KMS-11 (cell line): ENCODE measurements around the gene SLC10A1.

Experiments
- H2AFZ ChIP-seq: fragments of 200-600 bp; sonication (generic); 2 replicates; pipeline ENCODE4 v1.6.1; 2016; ENCODE audit warnings: antibody characterized with exemption, mixed run types, low read depth
- H3K27ac ChIP-seq: fragments of 200-600 bp; sonication (generic); 2 replicates; pipeline ENCODE4 v1.6.1; 2016; ENCODE audit warnings: mild to moderate bottlenecking, mixed run types
- H3K27me3 ChIP-seq: fragments of 200-600 bp; sonication (generic); 2 replicates; pipeline ENCODE4 v1.6.1; 2017; ENCODE audit warnings: mild to moderate bottlenecking, low read depth, mixed run types, moderate library complexity; ENCODE audit not compliant: insufficient read depth
- H3K36me3 ChIP-seq: fragments of 200-600 bp; sonication (generic); 2 replicates; pipeline ENCODE4 v1.6.1; 2017; ENCODE audit warnings: mild to moderate bottlenecking, mixed run types; ENCODE audit not compliant: insufficient read depth
- H3K4me1 ChIP-seq: fragments of 200-600 bp; sonication (generic); 2 replicates; pipeline ENCODE4 v1.6.1; 2016; ENCODE audit warnings: mild to moderate bottlenecking, low read depth, mixed run types; ENCODE audit not compliant: poor library complexity, severe bottlenecking
- H3K4me2 ChIP-seq: fragments of 200-600 bp; sonication (generic); 2 replicates; pipeline ENCODE4 v1.7.0; 2016; ENCODE audit warnings: mild to moderate bottlenecking, mixed run types
- H3K4me3 ChIP-seq: fragments of 200-600 bp; sonication (generic); IDR thresholded peaks from 2 replicates; pipeline ENCODE4 v1.6.1; 2017; ENCODE audit warnings: low read depth, low read length, mixed read lengths; ENCODE audit not compliant: insufficient read depth
- H3K79me2 ChIP-seq: fragments of 200-600 bp; sonication (generic); 2 replicates; pipeline ENCODE4 v1.6.1; 2016; ENCODE audit warnings: low read depth, mixed run types; ENCODE audit not compliant: insufficient read depth
- H3K9ac ChIP-seq: fragments of 200-600 bp; sonication (generic); 2 replicates; pipeline ENCODE4 v1.6.1; 2016; ENCODE audit warnings: mild to moderate bottlenecking, mixed run types
- H4K20me1 ChIP-seq: fragments of 200-600 bp; sonication (generic); 2 replicates; pipeline ENCODE4 v1.6.1; 2016; ENCODE audit warnings: mild to moderate bottlenecking, mixed run types; ENCODE audit not compliant: insufficient read depth
- CTCF ChIP-seq: fragments of 200-600 bp; sonication (generic); conservative IDR thresholded peaks from 2 replicates; pipeline ENCODE4 v1.6.1; 2017; ENCODE audit warnings: low read depth, mild to moderate bottlenecking, antibody characterized with exemption, low read length, moderate library complexity, mixed read lengths

SLC10A1 gene

DNA sequence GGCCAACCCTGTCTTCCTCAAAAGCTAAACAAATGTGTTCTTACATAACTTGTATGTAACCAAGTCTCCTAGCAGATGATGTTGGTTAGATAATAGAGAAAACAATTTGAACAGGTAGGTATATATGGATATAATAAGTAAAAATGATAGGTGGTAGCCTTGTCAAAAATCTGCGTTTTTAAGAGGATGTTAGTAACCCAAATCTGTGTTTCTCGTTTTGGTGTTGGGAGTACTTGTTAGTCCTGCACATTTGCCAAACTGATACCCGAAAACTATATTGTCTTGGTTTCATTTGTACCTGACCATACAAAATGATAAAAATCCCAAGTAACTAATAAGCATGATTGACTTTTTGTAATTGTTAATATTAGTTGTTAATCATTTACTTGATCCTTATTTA, 22.0 kb downstream of the SLC10A1 start:
- H3K79me2 ChIP-seq, result no peaks in the 10 kb centered on the region
- H3K4me3 ChIP-seq, result no peak overlapping the region
- no peak overlapping the region for H3K9ac ChIP-seq
- H3K27ac ChIP-seq, result no peak overlapping the region
- H4K20me1 ChIP-seq, result no peaks in the 10 kb centered on the region; the same call in 1 of the 2 replicates
- H3K4me2 ChIP-seq, result no peak overlapping the region
- H3K36me3 ChIP-seq, result 0 out of 2 replicates have a peak, but pooled peaks cover 5% of the 10 kb centered on the region
- H2AFZ ChIP-seq, result no peak overlapping the region
- H3K27me3 ChIP-seq, result no peaks in the 10 kb centered on the region
- no peak for TF ChIP-seq CTCF
- peaks cover 5% of the 10 kb centered on the region for H3K4me1 ChIP-seq

- Histone ChIP-seq H3K27me3 (no peaks in the 10 kb centered on the region), H3K9ac (no peak overlapping the region), H3K79me2 (peaks cover 10% of the 10 kb centered on the region), H3K27ac (no peak overlapping the region), H2AFZ (no peak overlapping the region), H3K4me3 (no peak overlapping the region), H4K20me1 (peaks cover 2% of the 10 kb centered on the region; the same call in 1 of the 2 replicates), H3K4me2 (no peak overlapping the region), H3K4me1 (peaks cover 12% of the 10 kb centered on the region), H3K36me3 (peaks cover 9% of the 10 kb centered on the region; the same call in 1 of the 2 replicates)
- no peak for TF ChIP-seq CTCF
Observed at GRCh38 chr14:69773571-69774276, 23.3 kb downstream of the SLC10A1 start.

- H3K4me2 ChIP-seq, result no peak overlapping the region
- no peaks in the 10 kb centered on the region for H3K27me3 ChIP-seq
- H4K20me1 ChIP-seq, result peaks cover 7% of the 10 kb centered on the region; the same call in 1 of the 2 replicates
- H3K79me2 ChIP-seq, result peaks cover 21% of the 10 kb centered on the region
- H3K4me1 ChIP-seq, result peaks cover 18% of the 10 kb centered on the region
- H3K27ac ChIP-seq, result no peak overlapping the region
- no peak overlapping the region for H3K9ac ChIP-seq
- H3K36me3 ChIP-seq, result peaks cover 14% of the 10 kb centered on the region; the same call in 1 of the 2 replicates
- no peak overlapping the region for H2AFZ ChIP-seq
- H3K4me3 ChIP-seq, result no peak overlapping the region
- no peak for TF ChIP-seq CTCF
Observed at GRCh38 chr14:69772082-69773017, 24.7 kb downstream of the SLC10A1 start.

DNA sequence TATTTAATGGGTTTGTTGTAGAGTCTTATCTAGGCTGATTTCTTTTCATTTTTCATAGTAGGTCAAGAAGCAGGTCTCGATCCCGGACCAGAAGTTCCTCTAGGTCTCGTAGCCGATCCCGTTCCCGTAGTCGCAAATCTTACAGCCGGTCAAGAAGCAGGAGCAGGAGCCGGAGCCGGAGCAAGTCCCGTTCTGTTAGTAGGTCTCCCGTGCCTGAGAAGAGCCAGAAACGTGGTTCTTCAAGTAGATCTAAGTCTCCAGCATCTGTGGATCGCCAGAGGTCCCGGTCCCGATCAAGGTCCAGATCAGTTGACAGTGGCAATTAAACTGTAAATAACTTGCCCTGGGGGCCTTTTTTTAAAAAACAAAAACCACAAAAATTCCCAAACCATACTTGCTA, 25.9 kb downstream of the SLC10A1 start:
- H3K4me1 ChIP-seq, result peaks cover 18% of the 10 kb centered on the region
- H3K27ac ChIP-seq, result no peak overlapping the region
- peaks cover 14% of the 10 kb centered on the region; the same call in 1 of the 2 replicates for H3K36me3 ChIP-seq
- no peak overlapping the region for H3K9ac ChIP-seq
- no peak overlapping the region for H2AFZ ChIP-seq
- H4K20me1 ChIP-seq, result peaks cover 7% of the 10 kb centered on the region; the same call in 1 of the 2 replicates
- no peak overlapping the region for H3K4me2 ChIP-seq
- TF ChIP-seq CTCF, result no peak
- peaks cover 25% of the 10 kb centered on the region for H3K79me2 ChIP-seq
- H3K27me3 ChIP-seq, result no peaks in the 10 kb centered on the region
- no peak overlapping the region for H3K4me3 ChIP-seq
